ENCODE results near the gene CNKSR1.

CNKSR1 gene

GRCh38 chr1:26177182-26177684 is at the start of gene CNKSR1:
CNKSR1 (plus strand) TSS chr1:26177491; CDS start chr1:26177548, 57 bp downstream.
- Histone ChIP-seq H3K27me3 (ENCODE audit: low read depth) (no peaks in the 10 kb centered on the region), H3K36me3 (replicated peaks) (no peaks in the 10 kb centered on the region), H3K4me3 (no peak within 1 kb of the TSS), H3K9me3 (no peaks in the 10 kb centered on the region), H3K4me1 (no peaks in the 10 kb centered on the region)
- in situ Hi-C loops (cut with MboI; ENCODE audit: low sequenced_read_pairs), result no loop called here
- DNase-seq (ENCODE audit: low spot score in 2 of 2), result no peak

GRCh38 chr1:26129778-26130177 is 47.5 kb upstream of the CNKSR1 start:
- Histone ChIP-seq H3K9me3 (no peaks in the 10 kb centered on the region), H3K27me3 (ENCODE audit: low read depth) (no peaks in the 10 kb centered on the region), H3K36me3 (replicated peaks) (0 out of 2 replicates have a peak, but pooled peaks cover 3% of the 10 kb centered on the region), H3K4me1 (peaks cover 9% of the 10 kb centered on the region), H3K4me3 (no peak overlapping the region)
- DNase-seq (ENCODE audit: low spot score in 2 of 2), result no peak
- in situ Hi-C loops (cut with MboI; ENCODE audit: low sequenced_read_pairs), result no loop called here

GRCh38 chr1:26130695-26131094 is 46.6 kb upstream of the CNKSR1 start:
- in situ Hi-C loops (cut with MboI; ENCODE audit: low sequenced_read_pairs), result no loop called here
- H3K9me3 ChIP-seq, result no peaks in the 10 kb centered on the region
- no peak overlapping the region for H3K4me3 ChIP-seq
- no peak for DNase-seq (ENCODE audit: low spot score in 2 of 2)
- peaks cover 9% of the 10 kb centered on the region for H3K4me1 ChIP-seq
- H3K27me3 ChIP-seq (ENCODE audit: low read depth), result no peaks in the 10 kb centered on the region
- no peaks in the 10 kb centered on the region for H3K36me3 ChIP-seq (replicated peaks)

GRCh38 chr1:26132128-26132833 is 45.0 kb upstream of the CNKSR1 start:
- H3K36me3 ChIP-seq (replicated peaks), result no peaks in the 10 kb centered on the region
- H3K9me3 ChIP-seq, result no peaks in the 10 kb centered on the region
- DNase-seq (ENCODE audit: low spot score in 2 of 2), result peak in 1 of 2 experiments; percentile 32
- H3K4me1 ChIP-seq, result no peaks in the 10 kb centered on the region
- no peak overlapping the region for H3K4me3 ChIP-seq
- H3K27me3 ChIP-seq (ENCODE audit: low read depth), result no peaks in the 10 kb centered on the region
- in situ Hi-C loops (cut with MboI; ENCODE audit: low sequenced_read_pairs), result no loop called here

- no peak overlapping the region for H3K4me3 ChIP-seq
- DNase-seq (ENCODE audit: low spot score in 2 of 2), result no peak
- in situ Hi-C loops (cut with MboI; ENCODE audit: low sequenced_read_pairs), result no loop called here
- no peaks in the 10 kb centered on the region for H3K9me3 ChIP-seq
- H3K36me3 ChIP-seq (replicated peaks), result no peaks in the 10 kb centered on the region
- no peaks in the 10 kb centered on the region for H3K4me1 ChIP-seq
- H3K27me3 ChIP-seq (ENCODE audit: low read depth), result no peaks in the 10 kb centered on the region
Measured at GRCh38 chr1:26132834-26133167, 44.5 kb upstream of the CNKSR1 start.

GRCh38 chr1:26134466-26134865 is 42.8 kb upstream of the CNKSR1 start:
- H3K4me1 ChIP-seq, result no peaks in the 10 kb centered on the region
- no peaks in the 10 kb centered on the region for H3K27me3 ChIP-seq (ENCODE audit: low read depth)
- in situ Hi-C loops (cut with MboI; ENCODE audit: low sequenced_read_pairs), result no loop called here
- no peak overlapping the region for H3K4me3 ChIP-seq
- H3K36me3 ChIP-seq (replicated peaks), result no peaks in the 10 kb centered on the region
- H3K9me3 ChIP-seq, result no peaks in the 10 kb centered on the region
- no peak for DNase-seq (ENCODE audit: low spot score in 2 of 2)

GRCh38 chr1:26138974-26139558 is 38.2 kb upstream of the CNKSR1 start:
- H3K4me1 ChIP-seq, result no peaks in the 10 kb centered on the region
- no peak for DNase-seq (ENCODE audit: low spot score in 2 of 2)
- no peak overlapping the region for H3K4me3 ChIP-seq
- H3K36me3 ChIP-seq (replicated peaks), result no peaks in the 10 kb centered on the region
- in situ Hi-C loops (cut with MboI; ENCODE audit: low sequenced_read_pairs), result no loop called here
- H3K9me3 ChIP-seq, result no peaks in the 10 kb centered on the region
- no peaks in the 10 kb centered on the region for H3K27me3 ChIP-seq (ENCODE audit: low read depth)

GRCh38 chr1:26142159-26142558 is 35.1 kb upstream of the CNKSR1 start:
- DNase-seq (ENCODE audit: low spot score in 2 of 2), result no peak
- no peak overlapping the region for H3K4me3 ChIP-seq
- no peaks in the 10 kb centered on the region for H3K9me3 ChIP-seq
- no peaks in the 10 kb centered on the region for H3K4me1 ChIP-seq
- in situ Hi-C loops (cut with MboI; ENCODE audit: low sequenced_read_pairs), result no loop called here
- H3K27me3 ChIP-seq (ENCODE audit: low read depth), result no peaks in the 10 kb centered on the region
- no peaks in the 10 kb centered on the region for H3K36me3 ChIP-seq (replicated peaks)

- in situ Hi-C loops (cut with MboI; ENCODE audit: low sequenced_read_pairs), result loop anchor here (5.0 kb wide), 1 partner anchor 38 kb away; no protein-coding TSS in a partner anchor
Measured at GRCh38 chr1:26145041-26145959, 32.0 kb upstream of the CNKSR1 start.

GRCh38 chr1:26145960-26146294 is 31.4 kb upstream of the CNKSR1 start:
- no peaks in the 10 kb centered on the region for H3K4me1 ChIP-seq
- in situ Hi-C loops (cut with MboI; ENCODE audit: low sequenced_read_pairs), result loop anchor here (5.0 kb wide), 1 partner anchor 39 kb away; no protein-coding TSS in a partner anchor
- H3K9me3 ChIP-seq, result no peaks in the 10 kb centered on the region
- 0 out of 2 replicates have a peak, but pooled peaks cover 2% of the 10 kb centered on the region for H3K27me3 ChIP-seq (ENCODE audit: low read depth)
- H3K36me3 ChIP-seq (replicated peaks), result no peaks in the 10 kb centered on the region
- no peak for DNase-seq (ENCODE audit: low spot score in 2 of 2)
- no peak overlapping the region for H3K4me3 ChIP-seq

More at GRCh38 chr1:26145041-26145959, 32.0 kb upstream of the CNKSR1 start:
- Histone ChIP-seq H3K36me3 (replicated peaks) (no peaks in the 10 kb centered on the region), H3K9me3 (no peaks in the 10 kb centered on the region), H3K27me3 (ENCODE audit: low read depth) (0 out of 2 replicates have a peak, but pooled peaks cover 2% of the 10 kb centered on the region), H3K4me1 (no peaks in the 10 kb centered on the region), H3K4me3 (no peak overlapping the region)
- peak; percentile 84 to 88 for DNase-seq (ENCODE audit: low spot score in 2 of 2)

- in situ Hi-C loops (cut with MboI; ENCODE audit: low sequenced_read_pairs), result loop anchor here (5.0 kb wide), 1 partner anchor 42 kb away; no protein-coding TSS in a partner anchor
- H3K36me3 ChIP-seq (replicated peaks), result no peaks in the 10 kb centered on the region
- H3K4me1 ChIP-seq, result no peaks in the 10 kb centered on the region
- H3K9me3 ChIP-seq, result no peaks in the 10 kb centered on the region
- DNase-seq (ENCODE audit: low spot score in 2 of 2), result peak in 1 of 2 experiments; percentile 1
- no peak overlapping the region for H3K4me3 ChIP-seq
- H3K27me3 ChIP-seq (ENCODE audit: low read depth), result 0 out of 2 replicates have a peak, but pooled peaks cover 2% of the 10 kb centered on the region
Measured at GRCh38 chr1:26148887-26149286, 28.4 kb upstream of the CNKSR1 start.

GRCh38 chr1:26153966-26154532 is 23.2 kb upstream of the CNKSR1 start:
- in situ Hi-C loops (cut with MboI; ENCODE audit: low sequenced_read_pairs), result no loop called here
- no peaks in the 10 kb centered on the region for H3K36me3 ChIP-seq (replicated peaks)
- H3K4me3 ChIP-seq, result no peak overlapping the region
- H3K9me3 ChIP-seq, result no peaks in the 10 kb centered on the region
- DNase-seq (ENCODE audit: low spot score in 2 of 2), result no peak
- H3K4me1 ChIP-seq, result peaks cover 8% of the 10 kb centered on the region
- 0 out of 2 replicates have a peak, but pooled peaks cover 2% of the 10 kb centered on the region for H3K27me3 ChIP-seq (ENCODE audit: low read depth)

GRCh38 chr1:26154750-26155149 is 22.5 kb upstream of the CNKSR1 start:
- Histone ChIP-seq H3K36me3 (replicated peaks) (no peaks in the 10 kb centered on the region), H3K4me3 (no peak overlapping the region), H3K4me1 (peaks cover 8% of the 10 kb centered on the region), H3K27me3 (ENCODE audit: low read depth) (0 out of 2 replicates have a peak, but pooled peaks cover 2% of the 10 kb centered on the region), H3K9me3 (no peaks in the 10 kb centered on the region)
- in situ Hi-C loops (cut with MboI; ENCODE audit: low sequenced_read_pairs), result loop anchor here (5.0 kb wide), 1 partner anchor 112 kb away; no protein-coding TSS in a partner anchor
- peak in 1 of 2 experiments; percentile 48 for DNase-seq (ENCODE audit: low spot score in 2 of 2)

Data from HAP-1 (cell line).